Measurements from ENCODE around the gene UBQLN1. TPM values are rescaled to one million over a fixed set of nuclear protein-coding genes. Genes with fewer than 3 reads are reported as not detected.

The UBQLN1 gene
- total and polyA plus RNA-seq, 3 experiments from 2014 or later, result 76.6 to 101 (median 95.1) TPM

DNA sequence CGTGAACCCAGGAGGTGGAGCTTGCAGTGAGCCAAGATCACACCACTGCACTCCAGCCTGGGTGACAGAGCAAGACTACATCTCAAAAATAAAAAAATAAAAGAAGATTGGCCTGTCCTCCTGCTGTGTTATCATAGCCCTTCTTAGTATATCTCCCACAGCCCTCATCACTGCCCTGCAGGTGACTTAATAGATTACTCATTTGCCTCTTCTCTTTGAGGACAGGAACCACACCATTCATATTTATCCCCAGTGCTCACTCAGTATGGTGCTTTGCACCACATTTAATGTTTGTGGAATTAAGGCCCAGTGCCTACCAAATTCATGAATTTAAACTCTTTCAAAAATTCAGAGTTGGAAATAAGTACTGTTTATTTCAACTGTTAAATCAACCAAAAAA, 74.5 kb downstream of the UBQLN1 start:
- Mint-ChIP-seq H3K9me3 (no peaks in the 10 kb centered on the region), H3K27ac (peak overlapping the region in 1 of 8 donors; percentile 72)
- DNase-seq, result no peak

DNA sequence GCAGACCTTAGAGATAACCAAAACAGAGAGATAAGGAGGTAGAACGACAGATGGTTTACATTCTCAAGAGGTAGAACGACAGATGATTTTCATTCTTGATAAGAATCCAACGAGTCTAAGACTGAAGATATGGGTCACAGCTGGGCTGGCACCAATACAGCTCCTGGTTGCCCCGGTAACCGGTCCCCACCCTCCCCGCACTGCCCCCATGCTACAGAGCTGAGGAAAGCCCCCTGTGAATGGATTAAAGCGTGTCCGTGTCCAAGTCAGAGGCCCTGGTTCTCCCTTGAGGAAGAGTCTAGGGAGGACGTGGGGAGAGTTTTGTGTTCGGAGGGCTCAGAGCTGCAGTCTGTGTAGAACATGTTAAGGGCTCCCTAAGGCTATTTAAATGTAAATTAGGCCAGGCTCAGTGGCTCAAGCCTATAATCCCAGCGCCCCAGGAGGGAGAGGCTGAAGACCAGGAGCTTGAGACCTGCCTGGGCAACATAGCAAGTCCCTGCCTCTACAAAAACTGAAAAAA, 76.8 kb downstream of the UBQLN1 start:
- H3K27ac ChIP-seq (ENCODE audit: low read depth, low read length), result no peak overlapping the region
- no peaks in the 10 kb centered on the region for H3K27me3 ChIP-seq (ENCODE audit: insufficient read depth, low read length, poor library complexity, severe bottlenecking)
- ChIA-PET POLR2A (no interaction called here), CTCF (interaction anchor here (1.2 kb wide), 1 partner anchor 18 kb away, joined by 3 read pairs; no protein-coding TSS in a partner anchor)
- no peak overlapping the region for H3K27ac Mint-ChIP-seq
- peaks cover 0 to 24% (median 2%) of the 10 kb centered on the region in 3 donors for H3K36me3 Mint-ChIP-seq
- H3K9me3 Mint-ChIP-seq, result no peaks in the 10 kb centered on the region
- H3K9me3 ChIP-seq (ENCODE audit: low read length), result no peaks in the 10 kb centered on the region
- H3K36me3 ChIP-seq (ENCODE audit: insufficient read depth, low read length), result no peaks in the 10 kb centered on the region
- H3K27me3 Mint-ChIP-seq, result no peaks in the 10 kb centered on the region
- no peak for DNase-seq
- H3K4me1 ChIP-seq (ENCODE audit: insufficient read depth, low read length), result no peaks in the 10 kb centered on the region
- peaks cover 2 to 6% (median 5%) of the 10 kb centered on the region in 3 donors for H3K4me1 Mint-ChIP-seq
- no peak overlapping the region for H3K4me3 Mint-ChIP-seq
- no peak overlapping the region for H3K4me3 ChIP-seq (ENCODE audit: low read length)

More for the DNA sequence above, 74.5 kb downstream of the UBQLN1 start:
- Mint-ChIP-seq H3K4me1 (peaks cover 0 to 5% (median 3%) of the 10 kb centered on the region in 3 donors), H3K4me3 (no peak overlapping the region), H3K36me3 (peaks cover 0 to 12% (median 0%) of the 10 kb centered on the region in 3 donors), H3K27me3 (no peaks in the 10 kb centered on the region)
- Histone ChIP-seq H3K4me1 (ENCODE audit: insufficient read depth, low read length) (no peaks in the 10 kb centered on the region), H3K4me3 (ENCODE audit: low read length) (no peak overlapping the region), H3K27ac (ENCODE audit: low read depth, low read length) (no peak overlapping the region), H3K36me3 (ENCODE audit: insufficient read depth, low read length) (no peaks in the 10 kb centered on the region), H3K27me3 (ENCODE audit: insufficient read depth, low read length, poor library complexity, severe bottlenecking) (no peaks in the 10 kb centered on the region), H3K9me3 (ENCODE audit: low read length) (no peaks in the 10 kb centered on the region)
- ChIA-PET CTCF (interaction anchor here (1.2 to 1.6 kb wide), 2 partner anchors 9 to 13 kb away, joined by 4 read pairs; no protein-coding TSS in a partner anchor), POLR2A (interaction anchor here (1.7 kb wide), 1 partner anchor 10 kb away, joined by 7 read pairs; the partner anchor contains the start of gene IDNK)

DNA sequence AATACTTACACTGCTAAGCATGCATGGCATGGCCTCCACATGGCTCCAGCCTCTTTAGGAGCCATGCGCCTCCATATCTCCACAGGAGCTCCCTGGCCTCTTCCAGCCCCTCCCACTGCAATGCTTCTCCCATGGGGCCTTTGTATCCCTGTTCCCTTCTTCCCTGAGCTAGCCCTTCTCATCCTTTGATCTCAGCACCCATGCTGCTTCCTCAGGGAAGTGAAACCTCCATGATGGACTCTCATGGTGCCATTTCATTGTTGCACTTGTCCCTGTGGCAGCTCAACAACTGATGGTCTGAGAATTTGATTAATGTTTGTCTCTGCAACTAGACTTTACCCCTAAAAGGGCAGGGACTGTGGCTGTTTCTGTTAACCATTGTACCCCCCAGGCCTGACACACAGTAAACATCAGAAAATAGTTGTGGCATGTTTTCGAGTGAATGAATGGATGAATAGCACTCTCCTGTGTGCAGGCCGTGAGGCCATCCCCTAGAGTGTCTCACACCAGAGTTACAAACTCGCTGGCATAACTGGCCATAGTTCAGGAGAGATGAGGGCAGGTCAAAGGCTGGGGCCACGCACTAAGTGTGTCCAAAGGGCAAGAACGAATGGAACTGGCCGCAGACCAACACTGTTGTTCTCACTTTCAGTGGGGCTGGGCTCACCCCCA, 78.2 kb downstream of the UBQLN1 start:
- Mint-ChIP-seq H3K27me3 (no peaks in the 10 kb centered on the region), H3K9me3 (no peaks in the 10 kb centered on the region), H3K4me1 (peaks cover 13 to 19% (median 16%) of the 10 kb centered on the region in 3 donors), H3K36me3 (peaks cover 0 to 21% (median 2%) of the 10 kb centered on the region in 3 donors), H3K27ac (peak overlapping the region in 3 of 8 donors; percentile 36 to 63 (median 46)), H3K4me3 (no peak overlapping the region)
- ChIA-PET CTCF (interaction anchor here (1.1 to 2.1 kb wide), 4 partner anchors 9 to 20 kb away, joined by 3 to 8 read pairs (median 6); no protein-coding TSS in a partner anchor), POLR2A (no interaction called here)
- no peak for DNase-seq
- Histone ChIP-seq H3K4me3 (ENCODE audit: low read length) (no peak overlapping the region), H3K4me1 (ENCODE audit: insufficient read depth, low read length) (peaks cover 4% of the 10 kb centered on the region), H3K27ac (ENCODE audit: low read depth, low read length) (no peak overlapping the region), H3K36me3 (ENCODE audit: insufficient read depth, low read length) (no peaks in the 10 kb centered on the region), H3K27me3 (ENCODE audit: insufficient read depth, low read length, poor library complexity, severe bottlenecking) (no peaks in the 10 kb centered on the region), H3K9me3 (ENCODE audit: low read length) (no peaks in the 10 kb centered on the region)

DNA sequence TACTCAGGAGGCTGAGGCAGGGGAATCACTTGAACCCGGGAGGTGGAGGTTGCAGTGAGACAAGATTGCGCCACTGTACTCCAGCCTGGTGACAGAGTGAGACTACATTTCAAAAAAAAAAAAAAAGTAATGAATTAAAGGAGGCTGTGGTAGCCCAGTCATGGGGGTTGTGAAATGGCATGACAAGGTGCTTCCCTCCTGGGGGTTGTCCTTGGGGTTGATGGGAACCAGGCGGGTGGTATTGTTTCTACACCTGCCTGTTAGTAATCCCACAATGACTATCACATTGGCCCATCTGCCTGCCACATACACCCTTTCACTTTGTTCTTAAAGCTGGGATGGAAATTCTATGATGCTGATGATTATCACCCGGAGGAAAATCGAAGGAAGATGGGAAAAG, 79.2 kb downstream of the UBQLN1 start:
- Mint-ChIP-seq H3K27me3 (no peaks in the 10 kb centered on the region), H3K36me3 (peaks cover 0 to 21% (median 2%) of the 10 kb centered on the region in 3 donors), H3K9me3 (no peaks in the 10 kb centered on the region), H3K4me1 (peaks cover 24 to 29% (median 26%) of the 10 kb centered on the region in 3 donors), H3K27ac (peak overlapping the region in 3 of 8 donors; percentile 41 to 52 (median 46)), H3K4me3 (no peak overlapping the region)
- no peaks in the 10 kb centered on the region for H3K36me3 ChIP-seq (ENCODE audit: insufficient read depth, low read length)
- ChIA-PET POLR2A (no interaction called here), CTCF (interaction anchor here (1.1 to 2.1 kb wide), 4 partner anchors 8 to 21 kb away, joined by 3 to 8 read pairs (median 6); no protein-coding TSS in a partner anchor)
- H3K4me3 ChIP-seq (ENCODE audit: low read length), result no peak overlapping the region
- H3K27me3 ChIP-seq (ENCODE audit: insufficient read depth, low read length, poor library complexity, severe bottlenecking), result no peaks in the 10 kb centered on the region
- H3K9me3 ChIP-seq (ENCODE audit: low read length), result no peaks in the 10 kb centered on the region
- no peak for DNase-seq
- peaks cover 14% of the 10 kb centered on the region for H3K4me1 ChIP-seq (ENCODE audit: insufficient read depth, low read length)
- H3K27ac ChIP-seq (ENCODE audit: low read depth, low read length), result no peak overlapping the region

GRCh38 chr9:83625178-83625577, 82.6 kb downstream of the UBQLN1 start:
- Mint-ChIP-seq H3K27me3 (no peaks in the 10 kb centered on the region), H3K9me3 (no peaks in the 10 kb centered on the region), H3K4me1 (peaks cover 34 to 43% (median 36%) of the 10 kb centered on the region in 3 donors), H3K4me3 (peak overlapping the region in 5 of 7 donors; percentile 2 to 63 (median 12)), H3K36me3 (peaks cover 0 to 26% (median 2%) of the 10 kb centered on the region in 3 donors), H3K27ac (peak overlapping the region in 7 of 8 donors; percentile 1 to 97 (median 12))
- no peaks in the 10 kb centered on the region for H3K36me3 ChIP-seq (ENCODE audit: insufficient read depth, low read length)
- no peaks in the 10 kb centered on the region for H3K27me3 ChIP-seq (ENCODE audit: insufficient read depth, low read length, poor library complexity, severe bottlenecking)
- H3K27ac ChIP-seq (ENCODE audit: low read depth, low read length), result no peak overlapping the region
- CTCF ChIA-PET, result interaction anchor here (0.6 to 3.0 kb wide), 3 partner anchors 22 to 469 kb away, joined by 3 to 18 read pairs (median 12); no protein-coding TSS in a partner anchor
- no peak overlapping the region for H3K4me3 ChIP-seq (ENCODE audit: low read length)
- H3K9me3 ChIP-seq (ENCODE audit: low read length), result no peaks in the 10 kb centered on the region
- H3K4me1 ChIP-seq (ENCODE audit: insufficient read depth, low read length), result peaks cover 18% of the 10 kb centered on the region
- DNase-seq, result no peak
- POLR2A ChIA-PET, result no interaction called here

DNA sequence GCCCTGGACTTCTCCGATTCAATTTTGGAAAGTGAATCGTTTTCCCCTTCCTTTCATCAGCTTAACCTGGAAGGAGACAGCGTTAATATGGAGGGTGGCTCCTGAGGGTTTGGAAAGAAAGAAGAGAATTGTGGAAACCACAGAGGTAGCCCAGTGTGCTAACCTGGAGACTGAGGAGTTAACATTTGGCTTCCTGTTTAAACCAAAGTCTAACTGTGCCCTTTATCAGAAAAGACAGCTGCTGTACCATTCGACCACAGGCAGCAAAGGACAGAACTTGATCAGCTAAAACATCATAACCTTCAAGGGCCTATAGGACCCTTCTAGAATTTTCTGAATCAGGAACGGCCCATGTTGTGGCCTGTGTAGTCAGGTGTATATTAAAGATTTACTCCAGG, 84.1 kb downstream of the UBQLN1 start:
- Histone ChIP-seq H3K36me3 (ENCODE audit: insufficient read depth, low read length) (no peaks in the 10 kb centered on the region), H3K9me3 (ENCODE audit: low read length) (no peaks in the 10 kb centered on the region), H3K27me3 (ENCODE audit: insufficient read depth, low read length, poor library complexity, severe bottlenecking) (no peaks in the 10 kb centered on the region), H3K4me3 (ENCODE audit: low read length) (peak overlapping the region; percentile 72), H3K27ac (ENCODE audit: low read depth, low read length) (peak overlapping the region; percentile 84), H3K4me1 (ENCODE audit: insufficient read depth, low read length) (peaks cover 18% of the 10 kb centered on the region)
- peak overlapping the region; percentile 87 to 98 (median 92) for H3K4me3 Mint-ChIP-seq
- DNase-seq, result peak in 1 of 5 donors; percentile 17
- ChIA-PET CTCF (interaction anchor here (1.0 to 3.0 kb wide), 9 partner anchors 9 to 297 kb away, joined by 3 to 18 read pairs (median 6); partner anchors contain the start of genes KIF27 and UBQLN1), POLR2A (interaction anchor here (0.8 to 2.4 kb wide), 6 partner anchors 9 to 356 kb away, joined by 3 to 22 read pairs (median 5); partner anchors contain the start of genes HNRNPK, KIF27, RMI1 and UBQLN1)
- peaks cover 33 to 43% (median 36%) of the 10 kb centered on the region in 3 donors for H3K4me1 Mint-ChIP-seq
- H3K9me3 Mint-ChIP-seq, result no peaks in the 10 kb centered on the region
- peaks cover 0 to 17% (median 2%) of the 10 kb centered on the region in 3 donors for H3K36me3 Mint-ChIP-seq
- no peaks in the 10 kb centered on the region for H3K27me3 Mint-ChIP-seq
- H3K27ac Mint-ChIP-seq, result peak overlapping the region; percentile 79 to 97 (median 94)

- Histone ChIP-seq H3K27ac (ENCODE audit: low read depth, low read length) (peak within 1 kb of the TSS; percentile 84), H3K4me1 (ENCODE audit: insufficient read depth, low read length) (peaks cover 18% of the 10 kb centered on the region), H3K4me3 (ENCODE audit: low read length) (peak within 1 kb of the TSS; percentile 72), H3K9me3 (ENCODE audit: low read length) (no peaks in the 10 kb centered on the region), H3K36me3 (ENCODE audit: insufficient read depth, low read length) (no peaks in the 10 kb centered on the region), H3K27me3 (ENCODE audit: insufficient read depth, low read length, poor library complexity, severe bottlenecking) (no peaks in the 10 kb centered on the region)
- DNase-seq, result peak; percentile 49 to 76 (median 60)
- Mint-ChIP-seq H3K27ac (peak within 1 kb of the TSS; percentile 90 to 99 (median 96)), H3K27me3 (no peaks in the 10 kb centered on the region), H3K36me3 (peaks cover 0 to 15% (median 2%) of the 10 kb centered on the region in 3 donors), H3K4me1 (peaks cover 33 to 43% (median 36%) of the 10 kb centered on the region in 3 donors), H3K4me3 (peak within 1 kb of the TSS; percentile 87 to 98 (median 92)), H3K9me3 (no peaks in the 10 kb centered on the region)
- ChIA-PET CTCF (interaction anchor here (1.0 to 3.0 kb wide), 10 partner anchors 9 to 298 kb away, joined by 3 to 18 read pairs (median 6); partner anchors contain the start of genes KIF27 and UBQLN1), POLR2A (interaction anchor here (0.6 to 2.4 kb wide), 8 partner anchors 10 to 357 kb away, joined by 3 to 22 read pairs (median 3); partner anchors contain the start of genes HNRNPK, KIF27, RMI1 and UBQLN1)
Observed at GRCh38 chr9:83622939-83623678, 84.6 kb downstream of the UBQLN1 start, which contains the start of gene IDNK. TSS of gene IDNK (plus strand) at chr9:83623143. CDS start at chr9:83623172, 29 bp downstream.
